ENCODE data around the gene SECTM1.
A peak's percentile ranks its signal among the peaks of the same experiment; 100 is the strongest.

The SECTM1 gene

DNA sequence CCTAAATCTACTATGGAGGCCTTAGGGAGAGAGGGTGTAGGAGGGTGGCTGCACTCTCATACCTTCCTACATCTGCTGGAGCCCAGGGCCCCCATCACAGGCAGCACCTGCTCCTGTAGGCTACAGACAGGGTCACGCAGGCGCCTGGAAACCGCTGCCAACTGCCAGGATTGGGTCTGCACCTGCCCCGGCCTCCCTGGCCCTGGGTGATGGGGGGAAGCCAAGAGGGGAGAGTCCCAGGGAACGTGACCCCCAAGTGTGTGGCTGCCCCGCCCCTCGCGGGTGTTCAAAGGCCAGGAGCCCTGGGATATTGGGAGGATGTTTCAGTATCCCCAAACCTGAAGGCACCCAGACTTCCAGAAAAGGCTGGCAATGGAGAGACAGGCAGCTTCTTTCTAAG, 19.9 kb upstream of the SECTM1 start:
- no peak for DNase-seq (ENCODE audit: low read depth)
- H3K4me3 ChIP-seq (ENCODE audit: low read depth, low read length) = no peak overlapping the region
- TF ChIP-seq MYC (IDR thresholded peaks at IDR 0.05; ENCODE audit: low read depth, low read length) (no peak), POLR2A (IDR thresholded peaks at IDR 0.05; ENCODE audit: extremely low read depth, insufficient read length) (no peak)
- TF ChIP-seq, protein P1, sequence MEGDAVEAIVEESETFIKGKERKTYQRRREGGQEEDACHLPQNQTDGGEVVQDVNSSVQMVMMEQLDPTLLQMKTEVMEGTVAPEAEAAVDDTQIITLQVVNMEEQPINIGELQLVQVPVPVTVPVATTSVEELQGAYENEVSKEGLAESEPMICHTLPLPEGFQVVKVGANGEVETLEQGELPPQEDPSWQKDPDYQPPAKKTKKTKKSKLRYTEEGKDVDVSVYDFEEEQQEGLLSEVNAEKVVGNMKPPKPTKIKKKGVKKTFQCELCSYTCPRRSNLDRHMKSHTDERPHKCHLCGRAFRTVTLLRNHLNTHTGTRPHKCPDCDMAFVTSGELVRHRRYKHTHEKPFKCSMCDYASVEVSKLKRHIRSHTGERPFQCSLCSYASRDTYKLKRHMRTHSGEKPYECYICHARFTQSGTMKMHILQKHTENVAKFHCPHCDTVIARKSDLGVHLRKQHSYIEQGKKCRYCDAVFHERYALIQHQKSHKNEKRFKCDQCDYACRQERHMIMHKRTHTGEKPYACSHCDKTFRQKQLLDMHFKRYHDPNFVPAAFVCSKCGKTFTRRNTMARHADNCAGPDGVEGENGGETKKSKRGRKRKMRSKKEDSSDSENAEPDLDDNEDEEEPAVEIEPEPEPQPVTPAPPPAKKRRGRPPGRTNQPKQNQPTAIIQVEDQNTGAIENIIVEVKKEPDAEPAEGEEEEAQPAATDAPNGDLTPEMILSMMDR (IDR thresholded peaks at IDR 0.05; ENCODE audit: low read depth, low read length) = no peak
- TF ChIP-seq, protein P2, sequence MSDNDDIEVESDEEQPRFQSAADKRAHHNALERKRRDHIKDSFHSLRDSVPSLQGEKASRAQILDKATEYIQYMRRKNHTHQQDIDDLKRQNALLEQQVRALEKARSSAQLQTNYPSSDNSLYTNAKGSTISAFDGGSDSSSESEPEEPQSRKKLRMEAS (IDR thresholded peaks at IDR 0.05; ENCODE audit: low read depth, low read length) = no peak

DNA sequence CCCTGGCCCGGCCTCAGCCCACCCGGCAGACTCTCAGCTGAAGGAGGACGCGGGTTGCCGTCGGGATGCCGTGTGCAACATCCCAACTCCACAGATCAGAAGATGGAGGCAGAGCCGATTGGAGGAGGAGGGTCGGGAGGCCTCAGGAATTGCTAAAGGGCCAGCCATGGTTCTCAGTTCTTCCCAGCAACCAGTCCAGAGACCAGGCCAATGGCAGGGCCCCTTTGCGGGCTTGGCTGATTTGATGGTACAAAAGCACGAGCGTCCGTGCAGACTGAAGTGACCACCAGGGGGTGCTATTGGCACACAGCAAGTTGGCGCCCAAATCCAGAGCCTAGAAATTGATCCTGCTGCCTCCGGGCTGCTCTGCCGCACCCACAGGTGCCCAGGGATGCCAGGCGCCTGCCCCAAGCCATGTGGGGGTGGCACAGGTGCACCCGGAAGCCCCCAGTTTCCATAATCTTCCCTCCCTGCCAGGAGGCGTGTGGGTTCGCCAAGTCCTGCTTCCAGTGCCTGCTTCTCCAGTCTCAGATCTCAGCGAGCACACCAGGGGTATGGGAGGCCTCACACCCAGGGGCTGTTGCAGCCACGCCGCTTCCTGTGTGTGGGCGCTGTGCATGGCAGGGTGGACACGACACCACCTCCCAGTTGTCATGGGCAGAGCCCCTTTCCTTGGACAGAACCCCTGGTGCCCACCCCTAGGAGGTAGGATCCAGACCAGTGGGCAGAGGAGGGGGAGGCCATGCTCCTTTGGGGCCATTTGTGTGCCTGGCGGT, 18.3 kb upstream of the SECTM1 start:
- TF ChIP-seq MYC (IDR thresholded peaks at IDR 0.05; ENCODE audit: low read depth, low read length) (peak; percentile 34; the same call in 1 of the 2 replicates), POLR2A (IDR thresholded peaks at IDR 0.05; ENCODE audit: extremely low read depth, insufficient read length) (no peak)
- TF ChIP-seq, protein P1 (IDR thresholded peaks at IDR 0.05; ENCODE audit: low read depth, low read length) = peak; percentile 83
- TF ChIP-seq, protein P2 (IDR thresholded peaks at IDR 0.05; ENCODE audit: low read depth, low read length) = peak; percentile 53; the same call in 1 of the 2 replicates
- peak; percentile 90 for DNase-seq (ENCODE audit: low read depth)
- no peak overlapping the region for H3K4me3 ChIP-seq (ENCODE audit: low read depth, low read length)

DNA sequence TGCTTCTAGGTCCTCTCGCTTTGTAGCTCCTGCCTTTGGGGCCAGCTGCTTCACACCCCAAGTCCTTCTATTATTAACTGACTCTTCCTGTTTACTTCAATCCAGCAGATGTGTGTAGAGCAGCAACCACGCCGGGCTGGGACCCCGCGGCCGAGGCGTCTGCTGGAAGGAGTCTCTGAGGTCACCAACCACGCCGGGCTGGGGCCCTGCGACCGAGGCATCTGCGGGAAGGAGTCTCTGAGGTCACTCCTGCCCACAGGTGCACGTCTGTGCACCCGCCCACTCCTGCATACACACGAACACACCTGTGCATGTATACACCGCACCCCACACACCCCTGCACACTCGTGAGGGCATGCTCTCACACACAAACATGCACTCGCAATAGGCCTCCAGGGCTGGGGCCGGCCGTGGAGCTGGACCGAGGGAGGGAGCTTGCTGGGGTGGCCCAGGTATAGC, 17.7 kb upstream of the SECTM1 start:
- TF ChIP-seq POLR2A (IDR thresholded peaks at IDR 0.05; ENCODE audit: extremely low read depth, insufficient read length) (no peak), MYC (IDR thresholded peaks at IDR 0.05; ENCODE audit: low read depth, low read length) (no peak)
- TF ChIP-seq, protein P2 (IDR thresholded peaks at IDR 0.05; ENCODE audit: low read depth, low read length) = no peak
- TF ChIP-seq, protein P1 (IDR thresholded peaks at IDR 0.05; ENCODE audit: low read depth, low read length) = no peak
- H3K4me3 ChIP-seq (ENCODE audit: low read depth, low read length) = no peak overlapping the region

DNA sequence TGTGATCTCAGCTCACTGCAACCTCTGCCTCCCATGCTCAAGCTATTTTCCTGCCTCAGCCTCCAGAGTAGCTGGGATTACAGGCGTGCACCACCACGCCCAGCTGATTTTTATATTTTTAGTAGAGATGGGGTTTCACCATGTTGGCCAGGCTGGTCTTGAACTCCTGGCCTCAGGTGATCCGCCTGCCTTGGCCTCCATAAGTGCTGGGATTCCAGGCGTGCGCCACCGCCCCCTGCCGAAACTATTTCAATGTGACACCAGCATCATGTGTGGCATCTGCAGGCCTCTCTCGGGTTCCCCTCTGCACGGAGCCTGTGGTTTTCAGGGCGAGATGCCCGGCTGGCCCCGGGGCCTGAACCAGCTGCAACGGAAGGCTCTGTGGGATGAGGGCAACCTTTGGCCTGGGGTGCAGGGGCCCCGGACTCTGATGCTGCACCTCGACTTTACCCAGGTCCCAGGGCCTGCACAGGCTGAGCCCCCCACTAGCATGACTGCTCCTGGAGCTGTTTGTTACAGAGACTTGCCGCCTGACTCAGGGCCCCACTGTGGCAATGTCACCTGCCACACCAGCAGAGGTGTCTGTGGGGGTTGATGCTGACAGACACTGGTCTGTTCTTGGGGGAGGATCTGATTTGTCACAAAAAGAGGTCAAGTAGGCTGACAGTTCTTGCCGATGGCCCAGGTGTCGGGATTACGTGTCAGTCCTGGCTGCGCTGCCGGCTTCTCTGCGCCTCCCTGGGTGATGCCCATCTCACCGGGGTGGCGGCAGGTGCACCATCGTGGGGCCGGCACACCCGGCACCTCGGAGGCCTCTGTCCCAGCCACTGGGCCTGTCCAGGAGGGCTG, 16.8 kb upstream of the SECTM1 start:
- no peak overlapping the region for H3K4me3 ChIP-seq (ENCODE audit: low read depth, low read length)
- TF ChIP-seq, protein P2 (IDR thresholded peaks at IDR 0.05; ENCODE audit: low read depth, low read length) = no peak
- no peak for TF ChIP-seq POLR2A (IDR thresholded peaks at IDR 0.05; ENCODE audit: extremely low read depth, insufficient read length)
- TF ChIP-seq, protein P1 (IDR thresholded peaks at IDR 0.05; ENCODE audit: low read depth, low read length) = no peak
- no peak for TF ChIP-seq MYC (IDR thresholded peaks at IDR 0.05; ENCODE audit: low read depth, low read length)
- peak; percentile 31 for DNase-seq (ENCODE audit: low read depth)

More for the DNA sequence above, 17.7 kb upstream of the SECTM1 start:
- no peak for DNase-seq (ENCODE audit: low read depth)

DNA sequence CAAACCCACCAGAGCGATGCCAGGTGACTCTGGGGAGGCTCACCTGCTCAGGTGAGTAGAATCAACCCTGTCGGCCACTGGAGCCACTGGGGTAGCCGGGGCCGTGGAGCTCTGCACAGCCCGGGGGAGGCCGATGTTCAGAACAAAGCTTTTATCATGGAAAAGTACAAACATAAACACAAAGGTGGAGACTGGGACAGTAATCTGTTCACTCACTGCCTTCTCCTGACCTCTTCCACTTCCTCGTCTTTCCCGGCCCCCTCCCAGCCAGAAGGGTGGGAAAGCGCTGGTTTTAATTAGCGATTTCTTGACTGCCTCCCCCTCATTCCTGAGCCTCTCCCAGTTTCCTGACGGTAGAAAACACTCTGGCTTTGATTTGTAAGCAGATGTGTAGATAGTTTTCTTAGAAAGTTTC, 15.7 kb upstream of the SECTM1 start:
- DNase-seq (ENCODE audit: low read depth) = no peak
- no peak for TF ChIP-seq POLR2A (IDR thresholded peaks at IDR 0.05; ENCODE audit: extremely low read depth, insufficient read length)
- TF ChIP-seq, protein P2 (IDR thresholded peaks at IDR 0.05; ENCODE audit: low read depth, low read length) = no peak
- TF ChIP-seq, protein P1 (IDR thresholded peaks at IDR 0.05; ENCODE audit: low read depth, low read length) = no peak
- TF ChIP-seq MYC (IDR thresholded peaks at IDR 0.05; ENCODE audit: low read depth, low read length) = no peak

More for the DNA sequence above, 15.7 kb upstream of the SECTM1 start:
- H3K4me3 ChIP-seq (ENCODE audit: low read depth, low read length) = no peak overlapping the region

Measured in NB4 (cell line).